ENCODE data around the gene TLE5.

- TF ChIP-seq, protein P1, sequence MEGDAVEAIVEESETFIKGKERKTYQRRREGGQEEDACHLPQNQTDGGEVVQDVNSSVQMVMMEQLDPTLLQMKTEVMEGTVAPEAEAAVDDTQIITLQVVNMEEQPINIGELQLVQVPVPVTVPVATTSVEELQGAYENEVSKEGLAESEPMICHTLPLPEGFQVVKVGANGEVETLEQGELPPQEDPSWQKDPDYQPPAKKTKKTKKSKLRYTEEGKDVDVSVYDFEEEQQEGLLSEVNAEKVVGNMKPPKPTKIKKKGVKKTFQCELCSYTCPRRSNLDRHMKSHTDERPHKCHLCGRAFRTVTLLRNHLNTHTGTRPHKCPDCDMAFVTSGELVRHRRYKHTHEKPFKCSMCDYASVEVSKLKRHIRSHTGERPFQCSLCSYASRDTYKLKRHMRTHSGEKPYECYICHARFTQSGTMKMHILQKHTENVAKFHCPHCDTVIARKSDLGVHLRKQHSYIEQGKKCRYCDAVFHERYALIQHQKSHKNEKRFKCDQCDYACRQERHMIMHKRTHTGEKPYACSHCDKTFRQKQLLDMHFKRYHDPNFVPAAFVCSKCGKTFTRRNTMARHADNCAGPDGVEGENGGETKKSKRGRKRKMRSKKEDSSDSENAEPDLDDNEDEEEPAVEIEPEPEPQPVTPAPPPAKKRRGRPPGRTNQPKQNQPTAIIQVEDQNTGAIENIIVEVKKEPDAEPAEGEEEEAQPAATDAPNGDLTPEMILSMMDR (IDR thresholded peaks at IDR 0.05; ENCODE audit: poor library complexity) = no peak
- no peak for TF ChIP-seq EZH2 (IDR thresholded peaks at IDR 0.05; ENCODE audit: borderline replicate concordance)
These were observed 36.4 kb upstream of the TLE5 start for GRCh38 chr19:3098515-3099346.

Data from hepatocyte (in vitro differentiated cells).